Mesenchymal stem cell (in vitro differentiated cells and primary cell): ENCODE measurements around the gene DYSF.

ENCODE experiments used
- DNase-seq: peaks from one replicate; pipeline ENCODE4 v3.0.0-alpha.2; 2013
- H2AFZ ChIP-seq: one replicate; pipeline ENCODE4 v1.6.1; 2013; ENCODE audit warnings: low read depth, mild to moderate bottlenecking, control low read depth, inconsistent platforms, low read length, moderate library complexity
- H2AK5ac ChIP-seq: 2 replicates; pipeline ENCODE4 v1.6.1; 2013; ENCODE audit warnings: low read length, moderate library complexity, mild to moderate bottlenecking, inconsistent platforms; ENCODE audit not compliant: severe bottlenecking
- H2BK120ac ChIP-seq: one replicate; pipeline ENCODE4 v1.6.1; 2013; ENCODE audit warnings: low read depth, mild to moderate bottlenecking, inconsistent platforms, low read length, moderate library complexity
- H2BK12ac ChIP-seq, 2 experiments: one replicate each; pipeline ENCODE4 v1.6.1; 2013; ENCODE audit warnings: inconsistent platforms in 2 of 2, low read length in 2 of 2, mild to moderate bottlenecking in 2 of 2, moderate library complexity in 2 of 2, control low read depth in 1 of 2
- H2BK15ac ChIP-seq: one replicate; pipeline ENCODE4 v1.6.1; 2013; ENCODE audit warnings: mild to moderate bottlenecking, low read depth, inconsistent platforms; ENCODE audit not compliant: poor library complexity, severe bottlenecking
- H2BK5ac ChIP-seq: 2 replicates; pipeline ENCODE4 v1.6.1; 2013; ENCODE audit warnings: low read depth, mild to moderate bottlenecking, low read length, control low read depth, inconsistent platforms; ENCODE audit not compliant: poor library complexity, severe bottlenecking
- H3K14ac ChIP-seq, 2 experiments: one replicate each; pipeline ENCODE4 v1.6.1; 2013; ENCODE audit warnings: inconsistent platforms in 2 of 2, low read length in 2 of 2, control low read depth in 1 of 2, mild to moderate bottlenecking in 1 of 2, moderate library complexity in 1 of 2
- H3K18ac ChIP-seq, 2 experiments: one replicate each; pipeline ENCODE4 v1.6.1; 2013; ENCODE audit warnings: inconsistent platforms in 2 of 2, low read length in 2 of 2, control low read depth in 1 of 2, low read depth in 1 of 2, mild to moderate bottlenecking in 1 of 2
- H3K23ac ChIP-seq, 2 experiments: one replicate each; pipeline ENCODE4 v1.6.1; 2013; ENCODE audit warnings: inconsistent platforms in 2 of 2, low read length in 2 of 2, mild to moderate bottlenecking in 2 of 2, moderate library complexity in 2 of 2, control low read depth in 1 of 2
- H3K27ac ChIP-seq: 2 replicates; pipeline ENCODE4 v1.5.1; 2013; ENCODE audit warnings: mild to moderate bottlenecking, moderate library complexity, low read length, control low read depth, inconsistent platforms; ENCODE audit not compliant: poor library complexity, severe bottlenecking
- H3K27me3 ChIP-seq, 2 experiments: 2 replicates each; pipeline versions ENCODE4 v1.6.1 to v1.7.0; 2013; ENCODE audit warnings: low read length in 2 of 2, mild to moderate bottlenecking in 2 of 2, moderate library complexity in 2 of 2, control low read depth in 1 of 2, inconsistent platforms in 1 of 2; ENCODE audit not compliant: control insufficient read depth in 1 of 2, insufficient read depth in 1 of 2
- H3K36me3 ChIP-seq, 2 experiments: 2 replicates each; pipeline versions ENCODE4 v1.6.1 to v1.7.0; 2013; ENCODE audit warnings: low read length in 2 of 2, control low read depth in 1 of 2, inconsistent platforms in 1 of 2, low read depth in 1 of 2, mild to moderate bottlenecking in 1 of 2; ENCODE audit not compliant: insufficient read depth in 2 of 2, control insufficient read depth in 1 of 2
- H3K4ac ChIP-seq, 2 experiments: one replicate each; pipeline ENCODE4 v1.6.1; 2013; ENCODE audit warnings: inconsistent platforms in 2 of 2, low read length in 2 of 2, mild to moderate bottlenecking in 2 of 2, moderate library complexity in 2 of 2, control low read depth in 1 of 2, low read depth in 1 of 2
- H3K4me1 ChIP-seq: 2 replicates; pipeline ENCODE4 v1.6.1; 2013; ENCODE audit warnings: low read depth, low read length, control low read depth; ENCODE audit not compliant: control insufficient read depth, insufficient read depth
- H3K4me2 ChIP-seq: 2 replicates; pipeline ENCODE4 v1.6.1; 2013; ENCODE audit warnings: low read length, mild to moderate bottlenecking, inconsistent platforms; ENCODE audit not compliant: poor library complexity, severe bottlenecking
- H3K4me3 ChIP-seq, 2 experiments: 2 replicates each; pipeline versions ENCODE4 v1.5.1 to v1.7.0; 2013; ENCODE audit warnings: low read length in 2 of 2, mild to moderate bottlenecking in 2 of 2, control low read depth in 1 of 2, low read depth in 1 of 2; ENCODE audit not compliant: insufficient read depth in 1 of 2
- H3K79me1 ChIP-seq: replicated peaks from 2 replicates; pipeline ENCODE4 v1.6.1; 2013; ENCODE audit warnings: mild to moderate bottlenecking, control low read depth, low read length, inconsistent platforms; ENCODE audit not compliant: poor library complexity, severe bottlenecking
- H3K9ac ChIP-seq: 2 replicates; pipeline ENCODE4 v1.7.0; 2013; ENCODE audit warnings: mild to moderate bottlenecking, low read length, moderate library complexity
- H3K9me3 ChIP-seq: 2 replicates; pipeline ENCODE4 v1.7.0; 2013; ENCODE audit warnings: mild to moderate bottlenecking, low read length; ENCODE audit not compliant: control insufficient read depth
- H4K8ac ChIP-seq: one replicate; pipeline ENCODE4 v1.6.1; 2013; ENCODE audit warnings: inconsistent platforms, mild to moderate bottlenecking, low read length, moderate library complexity
- H4K91ac ChIP-seq: one replicate; pipeline ENCODE4 v1.6.1; 2013; ENCODE audit warnings: mild to moderate bottlenecking, low read length, inconsistent platforms
- WGBS: methylation state at CpG from one replicate; pipeline ENCODE4 v1.1.7; 2013; ENCODE audit warnings: mixed read lengths; 5-methylcytosine and 5-hydroxymethylcytosine counted together

Gene DYSF

GRCh38 chr2:71734620-71735019, 281.3 kb downstream of the DYSF start:
- H3K27ac ChIP-seq, result no peak overlapping the region
- H3K9me3 ChIP-seq, result peaks cover 4% of the 10 kb centered on the region
- peaks cover 2% of the 10 kb centered on the region for H3K4me1 ChIP-seq
- peaks cover 6 to 68% of the 10 kb centered on the region in 2 experiments for H3K27me3 ChIP-seq
- H3K4me3 ChIP-seq, result no peak overlapping the region
- H2BK12ac ChIP-seq, result no peak overlapping the region
- no peak overlapping the region for H2BK120ac ChIP-seq
- H3K9ac ChIP-seq, result no peak overlapping the region
- no peak overlapping the region for H2BK5ac ChIP-seq
- no peak overlapping the region for H4K8ac ChIP-seq
- H3K23ac ChIP-seq, result no peak overlapping the region
- no peaks in the 10 kb centered on the region for H3K79me1 ChIP-seq
- no peak overlapping the region for H2AFZ ChIP-seq
- H2BK15ac ChIP-seq, result no peak overlapping the region
- DNase-seq, result no peak
- no peak overlapping the region for H3K4ac ChIP-seq
- no peak overlapping the region for H2AK5ac ChIP-seq
- H3K36me3 ChIP-seq, result no peaks in the 10 kb centered on the region
- no peak overlapping the region for H4K91ac ChIP-seq
- H3K4me2 ChIP-seq, result no peak overlapping the region
- no peak overlapping the region for H3K18ac ChIP-seq
- H3K14ac ChIP-seq, result no peak overlapping the region

GRCh38 chr2:71735676-71736075, 282.3 kb downstream of the DYSF start:
- Histone ChIP-seq H3K23ac (no peak overlapping the region), H2BK15ac (no peak overlapping the region)

More at GRCh38 chr2:71735676-71736075, 282.3 kb downstream of the DYSF start:
- Histone ChIP-seq H4K8ac (no peak overlapping the region), H3K36me3 (no peaks in the 10 kb centered on the region), H3K18ac (no peak overlapping the region), H4K91ac (no peak overlapping the region), H3K79me1 (no peaks in the 10 kb centered on the region), H3K9ac (no peak overlapping the region), H3K4me3 (no peak overlapping the region), H3K27me3 (peaks cover 1 to 59% of the 10 kb centered on the region in 2 experiments), H3K4me2 (no peak overlapping the region), H3K4ac (no peak overlapping the region), H3K4me1 (peaks cover 2% of the 10 kb centered on the region), H2BK5ac (no peak overlapping the region), H3K27ac (no peak overlapping the region), H2AFZ (no peak overlapping the region), H2BK120ac (no peak overlapping the region), H2AK5ac (no peak overlapping the region), H3K14ac (no peak overlapping the region), H2BK12ac (no peak overlapping the region), H3K9me3 (peaks cover 3% of the 10 kb centered on the region)
- 97% methylated on average over 1 of the region's 1 CpG for WGBS
- no peak for DNase-seq
